Neural crest cell (in vitro differentiated cells): ENCODE data around the gene DSCAM. TPM values are rescaled to one million over a fixed set of nuclear protein-coding genes. Genes with fewer than 3 reads are reported as not detected.

Source experiments
- DNase-seq: peaks from one replicate; pipeline ENCODE4 v3.0.0; 2021; ENCODE audit warnings: low read depth, mixed read lengths, low spot score
- H3K27ac Mint-ChIP-seq: one replicate; pipeline ENCODE4 v1.8.0; 2021; ENCODE audit warnings: mild to moderate bottlenecking, mixed read lengths; ENCODE audit not compliant: unreplicated experiment
- H3K27me3 Mint-ChIP-seq: 2 replicates; pipeline ENCODE4 v1.8.0; 2021; ENCODE audit warnings: low read depth, mild to moderate bottlenecking, mixed read lengths
- H3K36me3 Mint-ChIP-seq: 2 replicates; pipeline ENCODE4 v1.8.0; 2021; ENCODE audit warnings: low read depth, mild to moderate bottlenecking, mixed read lengths
- H3K4me1 Mint-ChIP-seq: 2 replicates; pipeline ENCODE4 v1.8.0; 2021; ENCODE audit warnings: mixed read lengths
- H3K4me3 Mint-ChIP-seq: one replicate; pipeline ENCODE4 v1.8.0; 2021; ENCODE audit warnings: mild to moderate bottlenecking, mixed read lengths
- H3K9me3 Mint-ChIP-seq: 2 replicates; pipeline ENCODE4 v1.8.0; 2021; ENCODE audit warnings: mixed read lengths
- CTCF ChIP-seq: fragments of 200-600 bp; sonication (generic); conservative IDR thresholded peaks from 2 replicates; pipeline ENCODE4 v1.5.0; 2021; ENCODE audit warnings: antibody characterized with exemption, mild to moderate bottlenecking
- total RNA-seq: library from RNA; stranded (reverse); gene quantifications from 2 replicates; pipeline ENCODE4 v1.2.1, GENCODE V29; 2021

DSCAM gene
- total RNA-seq, 1 donor from 2014 or later: 0.19 TPM

GRCh38 chr21:40164905-40165772 lies 681.8 kb downstream of the DSCAM start:
- H3K4me3 Mint-ChIP-seq: no peak overlapping the region
- H3K27ac Mint-ChIP-seq: no peak overlapping the region
- no peaks in the 10 kb centered on the region for H3K36me3 Mint-ChIP-seq
- no peaks in the 10 kb centered on the region for H3K9me3 Mint-ChIP-seq
- H3K4me1 Mint-ChIP-seq: peaks cover 16% of the 10 kb centered on the region
- peaks cover 4% of the 10 kb centered on the region for H3K27me3 Mint-ChIP-seq
- TF ChIP-seq CTCF: no peak
- no peak for DNase-seq

GRCh38 chr21:40162075-40162474 lies 684.9 kb downstream of the DSCAM start:
- H3K4me1 Mint-ChIP-seq: peaks cover 13% of the 10 kb centered on the region
- H3K36me3 Mint-ChIP-seq: no peaks in the 10 kb centered on the region
- H3K4me3 Mint-ChIP-seq: no peak overlapping the region
- no peak for TF ChIP-seq CTCF
- peaks cover 4% of the 10 kb centered on the region for H3K27me3 Mint-ChIP-seq
- H3K9me3 Mint-ChIP-seq: no peaks in the 10 kb centered on the region
- DNase-seq: no peak
- no peak overlapping the region for H3K27ac Mint-ChIP-seq

GRCh38 chr21:40160911-40161310 lies 686.0 kb downstream of the DSCAM start:
- Mint-ChIP-seq H3K9me3 (no peaks in the 10 kb centered on the region), H3K4me3 (no peak overlapping the region), H3K4me1 (peaks cover 13% of the 10 kb centered on the region), H3K27me3 (peaks cover 4% of the 10 kb centered on the region), H3K36me3 (no peaks in the 10 kb centered on the region), H3K27ac (no peak overlapping the region)
- TF ChIP-seq CTCF: no peak
- no peak for DNase-seq

- peaks cover 6% of the 10 kb centered on the region for H3K4me1 Mint-ChIP-seq
Measured at GRCh38 chr21:40158366-40158765, 688.6 kb downstream of the DSCAM start.

GRCh38 chr21:40155563-40155962 lies 691.4 kb downstream of the DSCAM start:
- peaks cover 9% of the 10 kb centered on the region for H3K4me1 Mint-ChIP-seq
- no peaks in the 10 kb centered on the region for H3K9me3 Mint-ChIP-seq
- DNase-seq: no peak
- H3K27me3 Mint-ChIP-seq: peaks cover 5% of the 10 kb centered on the region
- H3K36me3 Mint-ChIP-seq: no peaks in the 10 kb centered on the region
- H3K27ac Mint-ChIP-seq: no peak overlapping the region
- no peak overlapping the region for H3K4me3 Mint-ChIP-seq
- TF ChIP-seq CTCF: no peak

More at GRCh38 chr21:40158366-40158765, 688.6 kb downstream of the DSCAM start:
- Mint-ChIP-seq H3K27me3 (peaks cover 4% of the 10 kb centered on the region), H3K27ac (peak overlapping the region; percentile 19), H3K36me3 (no peaks in the 10 kb centered on the region), H3K9me3 (no peaks in the 10 kb centered on the region), H3K4me3 (no peak overlapping the region)
- no peak for DNase-seq
- TF ChIP-seq CTCF: no peak
